Keratinocyte (primary cell): ENCODE results near the gene MUC5B.

Source experiments
- EZH2 ChIP-seq: IDR thresholded peaks from one replicate; pipeline ENCODE4 v1.6.1; 2012; ENCODE audit warnings: inconsistent platforms, mild to moderate bottlenecking, low read length, moderate library complexity
- TF ChIP-seq, protein P1 (sequence below), 3 experiments: IDR thresholded peaks in 1 of 3; conservative IDR thresholded peaks in 1 of 3; optimal IDR thresholded peaks in 1 of 3; 2 replicates in 2 of 3; 3 replicates in 1 of 3; pipeline versions ENCODE3 to v1.5.1; 2011; ENCODE audit warnings: low read length in 3 of 3, mild to moderate bottlenecking in 3 of 3, moderate library complexity in 2 of 3, control low read depth in 1 of 3, inconsistent platforms in 1 of 3; ENCODE audit not compliant: insufficient read depth in 2 of 3; ENCODE audit errors: extremely low read depth in 1 of 3

DNA sequence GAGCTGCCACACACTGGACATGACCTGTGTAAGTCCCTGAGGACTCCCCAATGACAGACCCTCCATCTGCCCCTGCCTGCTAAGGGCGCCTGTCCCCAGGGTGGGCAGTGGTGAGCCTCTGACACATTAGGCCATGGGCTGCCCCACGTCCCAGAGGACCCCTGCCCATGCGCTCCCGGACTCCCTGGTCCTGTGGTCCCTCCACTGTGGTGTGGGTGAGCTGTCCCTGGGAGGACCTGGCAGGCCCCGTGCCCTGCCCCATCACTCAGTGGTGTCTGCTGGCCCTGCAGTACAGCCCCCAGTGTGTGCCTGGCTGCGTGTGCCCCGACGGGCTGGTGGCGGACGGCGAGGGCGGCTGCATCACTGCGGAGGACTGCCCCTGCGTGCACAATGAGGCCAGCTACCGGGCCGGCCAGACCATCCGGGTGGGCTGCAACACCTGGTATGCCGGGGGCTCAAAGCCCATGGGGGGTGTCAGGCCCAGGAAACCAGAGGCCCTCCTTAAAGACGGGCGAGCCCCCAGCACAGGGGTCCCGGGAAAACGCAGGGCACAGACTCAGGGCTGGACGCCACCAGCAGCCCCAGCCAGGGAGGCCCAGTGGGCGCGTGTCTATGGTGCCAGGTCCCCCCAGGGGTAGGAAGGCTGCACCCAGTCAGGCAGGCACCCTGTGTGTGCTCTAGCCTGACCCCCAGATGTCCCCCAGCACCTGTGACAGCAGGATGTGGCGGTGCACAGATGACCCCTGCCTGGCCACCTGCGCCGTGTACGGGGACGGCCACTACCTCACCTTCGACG is 46.4 kb upstream of the MUC5B start:
- TF ChIP-seq, protein P1, sequence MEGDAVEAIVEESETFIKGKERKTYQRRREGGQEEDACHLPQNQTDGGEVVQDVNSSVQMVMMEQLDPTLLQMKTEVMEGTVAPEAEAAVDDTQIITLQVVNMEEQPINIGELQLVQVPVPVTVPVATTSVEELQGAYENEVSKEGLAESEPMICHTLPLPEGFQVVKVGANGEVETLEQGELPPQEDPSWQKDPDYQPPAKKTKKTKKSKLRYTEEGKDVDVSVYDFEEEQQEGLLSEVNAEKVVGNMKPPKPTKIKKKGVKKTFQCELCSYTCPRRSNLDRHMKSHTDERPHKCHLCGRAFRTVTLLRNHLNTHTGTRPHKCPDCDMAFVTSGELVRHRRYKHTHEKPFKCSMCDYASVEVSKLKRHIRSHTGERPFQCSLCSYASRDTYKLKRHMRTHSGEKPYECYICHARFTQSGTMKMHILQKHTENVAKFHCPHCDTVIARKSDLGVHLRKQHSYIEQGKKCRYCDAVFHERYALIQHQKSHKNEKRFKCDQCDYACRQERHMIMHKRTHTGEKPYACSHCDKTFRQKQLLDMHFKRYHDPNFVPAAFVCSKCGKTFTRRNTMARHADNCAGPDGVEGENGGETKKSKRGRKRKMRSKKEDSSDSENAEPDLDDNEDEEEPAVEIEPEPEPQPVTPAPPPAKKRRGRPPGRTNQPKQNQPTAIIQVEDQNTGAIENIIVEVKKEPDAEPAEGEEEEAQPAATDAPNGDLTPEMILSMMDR (optimal IDR thresholded peaks at IDR 0.05 in 1 of 3, IDR thresholded peaks at IDR 0.05 in 1 of 3, conservative IDR thresholded peaks at IDR 0.05 in 1 of 3; ENCODE audit: extremely low read depth in 1 of 3, insufficient read depth in 2 of 3, low read length in 3 of 3): no peak
- TF ChIP-seq EZH2: no peak
